Neural crest cell (in vitro differentiated cells): Measurements from ENCODE around the gene SPATA3. TPM values are rescaled to one million over a fixed set of nuclear protein-coding genes. Genes with fewer than 3 reads are reported as not detected.
A peak's percentile ranks its signal among the peaks of the same experiment; 100 is the strongest.

Experiments
- DNase-seq: peaks from one replicate; pipeline ENCODE4 v3.0.0; 2021; ENCODE audit warnings: low read depth, mixed read lengths, low spot score
- H3K27ac Mint-ChIP-seq: one replicate; pipeline ENCODE4 v1.8.0; 2021; ENCODE audit warnings: mild to moderate bottlenecking, mixed read lengths; ENCODE audit not compliant: unreplicated experiment
- H3K27me3 Mint-ChIP-seq: 2 replicates; pipeline ENCODE4 v1.8.0; 2021; ENCODE audit warnings: low read depth, mild to moderate bottlenecking, mixed read lengths
- H3K36me3 Mint-ChIP-seq: 2 replicates; pipeline ENCODE4 v1.8.0; 2021; ENCODE audit warnings: low read depth, mild to moderate bottlenecking, mixed read lengths
- H3K4me1 Mint-ChIP-seq: 2 replicates; pipeline ENCODE4 v1.8.0; 2021; ENCODE audit warnings: mixed read lengths
- H3K4me3 Mint-ChIP-seq: one replicate; pipeline ENCODE4 v1.8.0; 2021; ENCODE audit warnings: mild to moderate bottlenecking, mixed read lengths
- H3K9me3 Mint-ChIP-seq: 2 replicates; pipeline ENCODE4 v1.8.0; 2021; ENCODE audit warnings: mixed read lengths
- CTCF ChIP-seq: fragments of 200-600 bp; sonication (generic); conservative IDR thresholded peaks from 2 replicates; pipeline ENCODE4 v1.5.0; 2021; ENCODE audit warnings: antibody characterized with exemption, mild to moderate bottlenecking
- total RNA-seq: library from RNA; stranded (reverse); gene quantifications from 2 replicates; pipeline ENCODE4 v1.2.1, GENCODE V29; 2021

The SPATA3 gene
- total RNA-seq, 1 donor from 2014 or later = not detected

DNA sequence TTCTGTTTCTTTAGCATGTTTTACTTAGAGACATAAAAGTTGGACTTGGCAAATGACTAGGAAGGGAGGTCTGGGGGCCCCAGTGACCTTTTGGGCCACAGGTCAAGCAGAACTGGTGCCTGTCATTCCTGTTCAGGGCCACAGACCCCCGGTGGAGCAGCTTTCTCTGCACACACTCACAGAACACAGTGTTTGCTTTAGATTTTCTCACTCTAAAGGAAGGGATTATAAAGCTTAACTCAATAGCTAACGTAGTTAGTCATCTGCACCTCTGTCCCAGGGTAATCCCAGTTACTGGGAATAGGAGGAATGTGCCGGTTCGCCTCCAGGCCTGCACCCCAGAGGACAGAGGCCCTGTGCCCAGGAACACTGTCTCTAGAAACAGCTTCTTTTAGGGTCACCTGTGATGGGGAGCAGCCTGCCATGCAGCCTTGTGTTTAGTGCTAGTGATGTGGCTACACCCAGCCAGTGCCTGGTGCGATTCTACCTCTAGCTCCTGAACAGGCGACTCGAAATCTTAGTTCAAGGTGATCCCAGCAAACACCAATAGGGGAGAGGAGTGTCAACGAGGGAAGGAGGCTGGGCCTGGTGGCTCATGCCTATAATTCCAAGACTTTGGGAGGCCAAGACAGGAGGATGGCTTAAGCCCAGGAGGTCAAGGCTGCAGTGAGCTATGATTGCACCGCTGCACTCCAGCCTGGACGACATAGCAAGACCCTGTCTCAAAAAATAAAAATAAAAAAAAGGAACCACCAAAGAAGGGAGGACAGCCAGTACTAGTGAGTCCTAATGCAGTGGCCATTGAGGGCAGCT, 11.6 kb downstream of the SPATA3 start:
- peaks cover 11% of the 10 kb centered on the region for H3K4me1 Mint-ChIP-seq
- DNase-seq = no peak
- peaks cover 11% of the 10 kb centered on the region for H3K9me3 Mint-ChIP-seq
- no peak for TF ChIP-seq CTCF
- H3K27me3 Mint-ChIP-seq = peaks cover 5% of the 10 kb centered on the region
- no peak overlapping the region for H3K4me3 Mint-ChIP-seq
- peaks cover 10% of the 10 kb centered on the region for H3K36me3 Mint-ChIP-seq
- no peak overlapping the region for H3K27ac Mint-ChIP-seq

DNA sequence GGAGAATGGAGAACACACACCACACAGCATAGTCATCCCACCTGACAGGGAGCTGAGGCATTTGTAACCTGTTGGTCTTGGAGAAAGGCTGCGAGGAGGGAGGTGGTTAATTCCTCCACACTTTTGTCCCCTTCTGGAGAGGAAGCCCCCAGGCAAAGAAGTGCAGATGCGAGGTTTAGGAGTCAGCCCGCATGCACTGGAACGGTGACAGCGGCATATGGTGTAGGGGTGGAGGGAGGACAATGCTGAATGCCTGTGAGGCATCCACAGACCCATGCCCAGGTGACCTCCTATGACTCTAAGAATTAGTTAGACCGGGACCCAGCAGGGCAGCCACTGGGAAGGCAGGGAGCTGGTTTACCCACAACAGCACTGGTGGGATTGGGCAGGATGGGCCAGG, 12.2 kb downstream of the SPATA3 start:
- TF ChIP-seq CTCF = no peak
- H3K27me3 Mint-ChIP-seq = peaks cover 3% of the 10 kb centered on the region
- H3K36me3 Mint-ChIP-seq = peaks cover 10% of the 10 kb centered on the region
- H3K4me3 Mint-ChIP-seq = no peak overlapping the region
- H3K4me1 Mint-ChIP-seq = peaks cover 11% of the 10 kb centered on the region
- no peak for DNase-seq
- peaks cover 11% of the 10 kb centered on the region for H3K9me3 Mint-ChIP-seq
- no peak overlapping the region for H3K27ac Mint-ChIP-seq

- no peak for DNase-seq
- Mint-ChIP-seq H3K9me3 (peaks cover 11% of the 10 kb centered on the region), H3K36me3 (peaks cover 10% of the 10 kb centered on the region), H3K4me3 (no peak overlapping the region), H3K27me3 (peaks cover 2% of the 10 kb centered on the region), H3K27ac (no peak overlapping the region), H3K4me1 (peaks cover 11% of the 10 kb centered on the region)
- no peak for TF ChIP-seq CTCF
Observed at GRCh38 chr2:231009236-231009919, 13.5 kb downstream of the SPATA3 start.

- DNase-seq = no peak
- no peak overlapping the region for H3K4me3 Mint-ChIP-seq
- H3K27me3 Mint-ChIP-seq = no peaks in the 10 kb centered on the region
- peaks cover 4% of the 10 kb centered on the region for H3K36me3 Mint-ChIP-seq
- H3K4me1 Mint-ChIP-seq = peaks cover 18% of the 10 kb centered on the region
- H3K27ac Mint-ChIP-seq = peak overlapping the region; percentile 92
- peaks cover 4% of the 10 kb centered on the region for H3K9me3 Mint-ChIP-seq
- TF ChIP-seq CTCF = no peak
Observed at GRCh38 chr2:231010201-231010730, 14.3 kb downstream of the SPATA3 start.

- no peak for TF ChIP-seq CTCF
- no peak for DNase-seq
- Mint-ChIP-seq H3K27me3 (no peaks in the 10 kb centered on the region), H3K4me3 (no peak overlapping the region), H3K4me1 (peaks cover 26% of the 10 kb centered on the region), H3K27ac (no peak overlapping the region), H3K9me3 (no peaks in the 10 kb centered on the region), H3K36me3 (no peaks in the 10 kb centered on the region)
Observed at GRCh38 chr2:231011526-231011925, 15.6 kb downstream of the SPATA3 start.
